Mammary epithelial cell (primary cell): ENCODE data around the gene POU2F3.

Experiments
- CTCF ChIP-seq, 2 donors: IDR thresholded peaks in 1 of 2; conservative IDR thresholded peaks in 1 of 2; 2 replicates each; pipeline ENCODE4 v1.5.1; 2011 to 2012; ENCODE audit warnings: inconsistent platforms in 2 of 2, low read length in 2 of 2, mild to moderate bottlenecking in 2 of 2, control low read depth in 1 of 2, low read depth in 1 of 2; ENCODE audit not compliant: insufficient read depth in 1 of 2; ENCODE audit errors: extremely low read depth in 1 of 2
- EZH2 ChIP-seq: IDR thresholded peaks from 2 replicates; pipeline ENCODE4 v1.6.1; 2012; ENCODE audit warnings: low read length, inconsistent platforms, borderline replicate concordance

GRCh38 chr11:120227228-120227852 is 12.6 kb upstream of the POU2F3 start:
- TF ChIP-seq CTCF (conservative IDR thresholded peaks at IDR 0.05 in 1 of 2, IDR thresholded peaks at IDR 0.05 in 1 of 2; ENCODE audit: extremely low read depth in 1 of 2, insufficient read depth in 1 of 2, low read depth in 1 of 2, low read length in 2 of 2): no peak
- no peak for TF ChIP-seq EZH2
